H1 (cell line): Measurements from ENCODE around the gene LDLRAD3.

Experiments
- ATF3 ChIP-seq: IDR thresholded peaks from 2 replicates; pipeline ENCODE4 v1.6.1; 2011; ENCODE audit warnings: low read depth, mild to moderate bottlenecking, low read length; ENCODE audit not compliant: insufficient read depth
- CEBPB ChIP-seq: IDR thresholded peaks from 2 replicates; pipeline ENCODE4 v1.6.1; 2012; ENCODE audit warnings: low read depth, low read length
- CTCF ChIP-seq, 3 experiments: IDR thresholded peaks; 1 replicate in 2 of 3; 2 replicates in 1 of 3; pipeline versions ENCODE4 v1.5.1 to v1.6.1; 2011; ENCODE audit warnings: low read length in 3 of 3, mild to moderate bottlenecking in 3 of 3, inconsistent platforms in 2 of 3, low read depth in 1 of 3, moderate library complexity in 1 of 3; ENCODE audit not compliant: insufficient read depth in 1 of 3; ENCODE audit errors: control extremely low read depth in 1 of 3
- EZH2 ChIP-seq: fragments of 200-600 bp; sonication (generic); IDR thresholded peaks from 2 replicates; pipeline ENCODE4 v1.7.1; 2012; ENCODE audit warnings: low read depth, mild to moderate bottlenecking, moderate library complexity, low read length, inconsistent platforms; ENCODE audit not compliant: severe bottlenecking
- HDAC2 ChIP-seq, 2 experiments: fragments of 300-600 bp in 1 of 2; sonication (generic) in 1 of 2; IDR thresholded peaks; 2 replicates each; pipeline ENCODE4 v1.6.1; 2011 to 2012; ENCODE audit warnings: low read depth in 2 of 2, low read length in 2 of 2, mild to moderate bottlenecking in 2 of 2, moderate library complexity in 2 of 2, borderline replicate concordance in 1 of 2, inconsistent platforms in 1 of 2
- POLR2AphosphoS5 ChIP-seq: IDR thresholded peaks from 2 replicates; pipeline ENCODE4 v1.6.1; 2011; ENCODE audit warnings: low read depth, low read length
- RAD21 ChIP-seq, 2 experiments: IDR thresholded peaks in 1 of 2; conservative IDR thresholded peaks in 1 of 2; 2 replicates each; pipeline ENCODE4 v1.6.1; 2011; ENCODE audit warnings: low read depth in 2 of 2, low read length in 2 of 2, improper control_type of control experiment in 1 of 2, inconsistent platforms in 1 of 2, mild to moderate bottlenecking in 1 of 2, moderate library complexity in 1 of 2
- RXRA ChIP-seq: IDR thresholded peaks from 2 replicates; pipeline ENCODE4 v1.6.1; 2011; ENCODE audit warnings: low read depth, mild to moderate bottlenecking, low read length, moderate library complexity; ENCODE audit not compliant: insufficient read depth
- TAF1 ChIP-seq: IDR thresholded peaks from 2 replicates; pipeline ENCODE4 v1.6.1; 2011; ENCODE audit warnings: mild to moderate bottlenecking, low read depth, low read length

GRCh38 chr11:36251823-36252222 lies 308.0 kb downstream of the LDLRAD3 start:
- TF ChIP-seq CTCF (IDR thresholded peaks at IDR 0.05; ENCODE audit: control extremely low read depth in 1 of 3, insufficient read depth in 1 of 3, low read depth in 1 of 3, low read length in 3 of 3) (no peak), POLR2AphosphoS5 (no peak), EZH2 (no peak), RXRA (no peak), TAF1 (no peak), HDAC2 (IDR thresholded peaks at IDR 0.05; ENCODE audit: borderline replicate concordance in 1 of 2, low read depth in 2 of 2, low read length in 2 of 2) (no peak), RAD21 (IDR thresholded peaks at IDR 0.05 in 1 of 2, conservative IDR thresholded peaks at IDR 0.05 in 1 of 2; ENCODE audit: low read depth in 2 of 2, low read length in 2 of 2) (no peak), ATF3 (no peak), CEBPB (no peak)
